Type B pancreatic cell (in vitro differentiated cells): Measurements from ENCODE around the gene NOP9. TPM values are rescaled to one million over a fixed set of nuclear protein-coding genes. Genes with fewer than 3 reads are reported as not detected.

Experiments
- DNase-seq: peaks from one replicate; pipeline ENCODE4 v3.0.0; 2021; ENCODE audit warnings: mixed read lengths; ENCODE audit not compliant: unreplicated experiment; ENCODE audit errors: extremely low spot score
- H3K27ac Mint-ChIP-seq: 2 replicates; pipeline ENCODE4 v1.8.0; 2021; ENCODE audit warnings: mild to moderate bottlenecking, mixed read lengths
- H3K27me3 Mint-ChIP-seq: 2 replicates; pipeline ENCODE4 v1.8.0; 2021; ENCODE audit warnings: mixed read lengths
- H3K36me3 Mint-ChIP-seq: 2 replicates; pipeline ENCODE4 v1.8.0; 2021; ENCODE audit warnings: mixed read lengths
- H3K4me1 Mint-ChIP-seq: one replicate; pipeline ENCODE4 v1.8.0; 2021; ENCODE audit warnings: mixed read lengths; ENCODE audit not compliant: unreplicated experiment
- H3K4me3 Mint-ChIP-seq: 2 replicates; pipeline ENCODE4 v1.8.0; 2021; ENCODE audit warnings: mild to moderate bottlenecking, mixed read lengths
- H3K9me3 Mint-ChIP-seq: 2 replicates; pipeline ENCODE4 v1.8.0; 2021; ENCODE audit warnings: mixed read lengths
- CTCF ChIP-seq: fragments of 200-600 bp; sonication (generic); conservative IDR thresholded peaks from 2 replicates; pipeline ENCODE4 v1.5.0; 2021; ENCODE audit warnings: antibody characterized with exemption, mild to moderate bottlenecking
- total RNA-seq: library from RNA; stranded (reverse); gene quantifications from 2 replicates; pipeline ENCODE4 v1.2.1, GENCODE V29; 2021; ENCODE audit warnings: low replicate concordance

NOP9 gene
- total RNA-seq, 1 donor from 2014 or later = 33.9 TPM

GRCh38 chr14:24281636-24282035 lies 18.0 kb upstream of the NOP9 start:
- TF ChIP-seq CTCF = no peak
- Mint-ChIP-seq H3K36me3 (peaks cover 5% of the 10 kb centered on the region), H3K4me1 (peaks cover 9% of the 10 kb centered on the region), H3K4me3 (no peak overlapping the region), H3K27ac (peak overlapping the region; percentile 31), H3K9me3 (no peaks in the 10 kb centered on the region), H3K27me3 (no peaks in the 10 kb centered on the region)
- DNase-seq = no peak

DNA sequence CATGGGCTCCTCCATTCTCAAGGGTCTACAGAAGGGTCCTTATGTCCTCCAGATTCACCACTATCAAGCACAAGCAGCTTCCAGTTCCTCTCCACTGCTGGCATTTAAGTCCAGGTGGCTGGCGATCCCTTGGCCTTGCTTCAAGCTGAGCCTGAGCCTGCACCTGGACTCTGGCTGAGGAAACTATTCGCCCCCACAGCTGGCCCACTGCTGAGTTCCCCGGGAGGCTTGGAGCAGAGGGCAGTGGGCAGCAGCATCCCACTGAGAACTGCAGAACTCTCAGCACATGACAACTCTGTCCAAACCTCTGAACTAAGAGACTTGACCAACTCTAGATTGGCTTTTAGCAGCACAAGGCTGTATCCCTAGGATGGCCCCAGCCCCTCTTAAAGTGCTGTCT lies 16.9 kb upstream of the NOP9 start:
- Mint-ChIP-seq H3K4me3 (no peak overlapping the region), H3K9me3 (no peaks in the 10 kb centered on the region), H3K4me1 (peaks cover 9% of the 10 kb centered on the region), H3K27ac (peak overlapping the region; percentile 26), H3K36me3 (no peaks in the 10 kb centered on the region), H3K27me3 (no peaks in the 10 kb centered on the region)
- TF ChIP-seq CTCF = no peak
- DNase-seq = no peak

DNA sequence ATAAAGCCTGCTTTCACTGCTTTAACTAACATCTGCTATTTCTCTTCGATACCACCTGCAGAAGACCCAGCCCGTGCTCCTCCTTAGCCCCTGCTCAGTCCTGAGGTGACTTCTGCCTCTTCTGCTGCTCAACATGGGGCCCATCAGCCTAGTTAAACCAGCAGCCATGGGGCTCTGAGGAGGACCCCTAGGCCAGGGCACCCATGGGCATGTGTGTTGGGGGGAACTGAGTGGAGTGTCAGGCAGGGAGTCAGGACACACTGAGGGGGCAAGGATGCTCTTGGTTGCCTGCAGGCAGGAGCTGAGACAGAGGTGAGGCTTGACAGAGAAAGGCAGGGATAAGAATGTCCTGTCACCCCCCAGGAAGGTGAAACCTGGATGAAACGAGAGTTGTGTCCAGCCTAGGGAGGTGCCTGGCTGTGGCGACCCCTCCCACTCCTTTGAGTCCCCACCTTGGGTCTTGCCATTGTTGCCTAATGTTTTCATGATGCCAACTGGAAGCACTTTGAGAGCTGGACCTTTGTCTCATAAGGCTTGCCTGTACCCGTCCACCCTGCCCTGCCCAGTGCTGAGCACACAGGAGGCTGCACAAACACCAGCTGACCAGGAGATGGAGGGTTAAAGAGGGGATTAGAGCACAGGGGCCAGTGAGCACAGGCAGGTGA lies 15.7 kb upstream of the NOP9 start:
- H3K36me3 Mint-ChIP-seq = no peaks in the 10 kb centered on the region
- peaks cover 9% of the 10 kb centered on the region for H3K4me1 Mint-ChIP-seq
- no peaks in the 10 kb centered on the region for H3K27me3 Mint-ChIP-seq
- no peak overlapping the region for H3K27ac Mint-ChIP-seq
- no peaks in the 10 kb centered on the region for H3K9me3 Mint-ChIP-seq
- TF ChIP-seq CTCF = no peak
- no peak overlapping the region for H3K4me3 Mint-ChIP-seq
- no peak for DNase-seq

GRCh38 chr14:24284501-24285035 lies 15.1 kb upstream of the NOP9 start:
- DNase-seq = no peak
- Mint-ChIP-seq H3K27me3 (no peaks in the 10 kb centered on the region), H3K27ac (peak overlapping the region; percentile 81), H3K4me3 (no peak overlapping the region), H3K4me1 (peaks cover 6% of the 10 kb centered on the region), H3K9me3 (no peaks in the 10 kb centered on the region), H3K36me3 (no peaks in the 10 kb centered on the region)
- TF ChIP-seq CTCF = no peak

- no peak for TF ChIP-seq CTCF
- Mint-ChIP-seq H3K27ac (peak overlapping the region; percentile 81), H3K4me3 (no peak overlapping the region), H3K36me3 (no peaks in the 10 kb centered on the region), H3K9me3 (no peaks in the 10 kb centered on the region), H3K27me3 (no peaks in the 10 kb centered on the region), H3K4me1 (peaks cover 5% of the 10 kb centered on the region)
- no peak for DNase-seq
Observed at GRCh38 chr14:24285351-24285750, 14.3 kb upstream of the NOP9 start.
